HFF-Myc (cell line): ENCODE results near the gene CXCR6.

ENCODE experiments used
- DNase-seq: peaks from one replicate; pipeline ENCODE4 v3.0.0-alpha.2; 2011; ENCODE audit warnings: low read depth; ENCODE audit errors: extremely low read depth
- H3K4me3 ChIP-seq: replicated peaks from 2 replicates; pipeline ENCODE4 v1.5.1; 2011; ENCODE audit warnings: low read depth, mild to moderate bottlenecking, control low read depth, low read length
- TF ChIP-seq, protein P1 (sequence below): IDR thresholded peaks from 2 replicates; pipeline ENCODE4 v1.5.1; 2012; ENCODE audit warnings: mild to moderate bottlenecking, low read depth, low read length, control low read depth; ENCODE audit errors: missing control alignments

Gene CXCR6

DNA sequence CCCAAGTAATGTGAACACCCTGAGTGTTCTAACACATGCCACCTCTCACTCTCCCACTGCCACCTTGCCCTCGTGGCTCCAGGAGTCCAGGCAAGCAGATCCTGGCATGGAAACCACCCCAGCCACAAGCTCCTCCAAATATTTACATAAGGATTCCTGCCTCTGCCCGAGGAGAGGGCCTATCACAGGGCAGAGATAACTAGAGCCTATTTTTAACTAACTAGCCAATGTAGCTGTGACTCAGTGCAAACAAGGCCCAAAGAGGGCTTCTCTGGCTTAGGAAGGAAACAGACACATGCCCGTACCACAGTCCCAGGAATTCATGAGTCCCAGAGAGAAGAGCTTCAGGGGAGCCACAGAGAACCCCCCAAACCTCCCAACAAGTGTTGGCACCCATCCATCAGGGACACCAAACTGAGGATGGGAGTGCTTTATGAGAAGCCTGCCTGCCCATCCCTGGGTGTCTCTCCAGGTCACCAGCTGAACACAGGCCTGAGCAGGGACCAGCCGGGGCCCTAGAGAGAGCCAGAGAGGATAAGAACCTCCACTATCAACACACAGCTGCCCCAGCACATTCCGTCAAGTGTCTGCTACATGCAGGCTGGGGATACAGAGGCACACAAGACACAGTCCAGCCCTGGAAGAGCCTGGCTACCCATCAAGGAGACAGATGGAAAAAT, 43.2 kb downstream of the CXCR6 start:
- no peak overlapping the region for H3K4me3 ChIP-seq
- TF ChIP-seq, protein P1, sequence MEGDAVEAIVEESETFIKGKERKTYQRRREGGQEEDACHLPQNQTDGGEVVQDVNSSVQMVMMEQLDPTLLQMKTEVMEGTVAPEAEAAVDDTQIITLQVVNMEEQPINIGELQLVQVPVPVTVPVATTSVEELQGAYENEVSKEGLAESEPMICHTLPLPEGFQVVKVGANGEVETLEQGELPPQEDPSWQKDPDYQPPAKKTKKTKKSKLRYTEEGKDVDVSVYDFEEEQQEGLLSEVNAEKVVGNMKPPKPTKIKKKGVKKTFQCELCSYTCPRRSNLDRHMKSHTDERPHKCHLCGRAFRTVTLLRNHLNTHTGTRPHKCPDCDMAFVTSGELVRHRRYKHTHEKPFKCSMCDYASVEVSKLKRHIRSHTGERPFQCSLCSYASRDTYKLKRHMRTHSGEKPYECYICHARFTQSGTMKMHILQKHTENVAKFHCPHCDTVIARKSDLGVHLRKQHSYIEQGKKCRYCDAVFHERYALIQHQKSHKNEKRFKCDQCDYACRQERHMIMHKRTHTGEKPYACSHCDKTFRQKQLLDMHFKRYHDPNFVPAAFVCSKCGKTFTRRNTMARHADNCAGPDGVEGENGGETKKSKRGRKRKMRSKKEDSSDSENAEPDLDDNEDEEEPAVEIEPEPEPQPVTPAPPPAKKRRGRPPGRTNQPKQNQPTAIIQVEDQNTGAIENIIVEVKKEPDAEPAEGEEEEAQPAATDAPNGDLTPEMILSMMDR = no peak
- no peak for DNase-seq

DNA sequence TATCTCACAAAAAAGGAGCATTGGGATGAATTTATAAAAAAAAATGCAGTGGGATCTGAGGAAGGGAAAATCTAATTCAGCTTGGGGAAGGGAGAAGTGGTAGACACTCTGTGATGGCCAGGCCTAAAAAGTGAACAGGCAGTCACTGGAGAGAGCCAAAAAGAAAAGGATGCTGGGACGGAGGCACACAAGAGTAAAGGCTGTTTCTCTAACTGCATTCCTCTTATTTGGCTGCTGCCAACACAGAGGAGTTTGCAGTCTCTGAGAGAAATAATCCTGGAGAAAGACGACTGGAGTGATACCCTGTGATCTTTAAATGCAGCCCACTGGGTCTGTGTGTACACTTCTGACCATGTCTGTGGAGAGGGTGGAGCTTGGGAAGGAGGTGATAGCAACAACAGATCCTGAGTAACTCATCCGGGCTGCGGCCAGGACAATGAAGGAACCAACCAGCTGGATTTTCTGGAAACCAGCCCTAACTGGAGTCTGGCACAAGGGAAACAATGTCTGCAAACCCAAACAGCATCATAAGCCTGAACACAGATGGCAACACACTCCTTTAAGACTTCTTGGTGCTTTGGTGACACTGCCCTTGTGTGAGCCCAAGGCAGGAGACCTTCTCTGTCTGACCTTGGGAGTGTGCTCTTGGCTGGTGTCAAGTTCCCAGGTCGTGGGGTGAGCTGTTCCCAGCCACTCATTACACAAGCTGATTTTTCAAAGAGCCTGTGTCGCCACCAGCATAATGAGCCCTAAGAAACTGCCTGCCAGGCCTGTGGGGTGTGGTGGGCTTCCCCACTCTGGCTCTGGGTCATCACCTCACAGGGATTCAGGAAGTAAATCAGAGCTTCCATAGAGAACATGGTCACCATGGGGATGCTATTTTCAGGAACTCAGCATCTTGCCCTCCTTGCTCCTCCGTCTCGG, 44.4 kb downstream of the CXCR6 start:
- DNase-seq = no peak
- no peak overlapping the region for H3K4me3 ChIP-seq
- TF ChIP-seq, protein P1 = no peak

DNA sequence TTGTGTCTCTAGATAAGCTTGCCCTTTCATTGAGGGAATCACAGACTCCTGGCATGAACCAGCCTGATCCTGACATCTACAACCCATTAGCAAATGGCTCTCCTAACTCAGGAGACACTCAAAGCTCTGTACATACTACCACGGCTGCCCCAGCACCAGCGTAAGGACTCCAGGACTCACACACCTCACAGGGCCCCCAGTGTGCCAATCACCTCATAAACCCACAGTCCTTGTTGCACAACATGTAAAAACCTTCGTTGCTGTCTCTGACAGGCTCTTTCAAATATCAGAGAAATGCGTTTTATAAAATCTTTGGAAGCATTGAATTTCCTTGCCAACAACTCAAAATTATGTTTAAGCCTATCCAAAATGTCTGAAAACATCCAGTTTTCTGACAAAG, 45.1 kb downstream of the CXCR6 start:
- TF ChIP-seq, protein P1 = no peak
- H3K4me3 ChIP-seq = no peak overlapping the region
- DNase-seq = no peak

DNA sequence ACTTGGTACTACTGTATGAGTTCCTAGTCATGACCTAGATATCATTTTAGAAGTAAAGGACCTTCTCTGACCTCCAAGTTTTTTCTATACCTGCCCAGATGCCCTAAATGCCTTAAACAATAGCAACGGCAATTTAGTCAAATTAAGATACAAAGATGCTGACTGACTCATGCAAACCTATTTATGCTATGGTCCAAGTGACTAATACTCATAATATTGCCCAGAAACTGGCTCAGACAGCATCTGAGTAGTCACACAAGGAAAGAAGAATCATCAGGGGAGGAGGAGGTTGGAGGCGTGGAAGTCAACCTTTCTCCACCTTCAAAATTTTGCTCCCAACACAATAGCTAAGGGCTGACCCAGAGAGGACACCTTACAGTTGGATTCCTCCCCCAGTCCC, 45.5 kb downstream of the CXCR6 start:
- TF ChIP-seq, protein P1 = no peak
- peak; percentile 53 for DNase-seq

DNA sequence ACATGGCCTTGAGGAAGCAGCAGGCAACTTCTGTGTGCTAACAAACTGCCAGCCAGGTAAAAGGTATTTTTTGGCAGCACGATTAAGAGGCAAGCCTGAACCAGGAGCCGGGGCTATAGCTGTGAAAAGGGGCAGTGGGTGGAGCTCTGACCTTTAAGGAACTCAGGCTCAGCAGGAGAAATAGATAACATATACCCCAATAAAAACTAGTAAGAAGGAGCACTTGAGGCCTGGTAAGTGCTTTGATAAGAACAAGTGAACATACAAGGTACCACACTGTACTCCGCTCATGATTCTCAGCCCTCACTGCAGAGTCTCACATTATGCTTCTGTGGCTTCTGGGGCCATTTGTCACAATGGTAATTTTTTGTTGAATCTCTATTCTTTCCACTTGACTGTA, 46.9 kb downstream of the CXCR6 start:
- DNase-seq = no peak
- no peak overlapping the region for H3K4me3 ChIP-seq
- TF ChIP-seq, protein P1 = no peak

More for the DNA sequence above, 45.5 kb downstream of the CXCR6 start:
- H3K4me3 ChIP-seq = no peak overlapping the region

DNA sequence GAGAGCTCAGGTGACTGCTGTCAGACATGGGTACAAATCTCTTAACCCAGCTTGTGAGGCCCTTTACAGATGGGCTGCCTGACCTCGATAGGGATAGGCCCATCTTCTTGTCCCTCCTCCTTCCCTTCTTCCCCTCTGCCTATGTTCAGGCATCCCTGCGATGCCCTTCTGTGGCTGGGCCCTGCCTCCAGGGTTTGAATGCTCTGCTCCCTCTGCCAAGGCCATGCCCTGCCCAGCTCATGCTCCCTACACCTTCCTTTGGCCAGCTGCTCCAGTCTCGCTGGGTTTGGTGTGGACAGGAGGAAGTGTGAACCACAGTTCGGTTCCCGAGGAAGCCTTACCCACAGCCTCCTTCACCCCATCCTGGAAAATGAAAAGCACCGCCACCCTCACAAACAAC, 48.1 kb downstream of the CXCR6 start:
- DNase-seq = no peak
- TF ChIP-seq, protein P1 = no peak
- no peak overlapping the region for H3K4me3 ChIP-seq
